ENCODE results near the gene MANSC1.

- no peak for TF ChIP-seq CTCF (conservative IDR thresholded peaks at IDR 0.05)
- no peak for TF ChIP-seq EZH2 (IDR thresholded peaks at IDR 0.05; ENCODE audit: low read depth)
Measured at GRCh38 chr12:12356467-12356895, 6.4 kb upstream of the MANSC1 start.

All from PC-9 (cell line).